Neural progenitor cell (in vitro differentiated cells): ENCODE data around the gene TMEM45A.

Experiments used
- CTCF ChIP-seq: fragments of 200-600 bp; sonication (generic); IDR thresholded peaks from 2 replicates; pipeline ENCODE4 v1.5.1; 2017; ENCODE audit warnings: antibody characterized with exemption, mild to moderate bottlenecking
- EZH2 ChIP-seq: fragments of 200-600 bp; sonication (generic); IDR thresholded peaks from 2 replicates; pipeline ENCODE4 v1.6.1; 2017; ENCODE audit warnings: antibody characterized with exemption, mild to moderate bottlenecking, moderate library complexity
- EZH2phosphoT487 ChIP-seq: fragments of 200-600 bp; sonication (generic); IDR thresholded peaks from 2 replicates; pipeline ENCODE4 v1.6.1; 2017; ENCODE audit warnings: antibody characterized with exemption

- no peak for TF ChIP-seq CTCF
- TF ChIP-seq EZH2 = no peak
- no peak for TF ChIP-seq EZH2phosphoT487
These were observed 45.4 kb downstream of the TMEM45A start for GRCh38 chr3:100537646-100538338.
